ENCODE results near the gene WDR20. TPM values are rescaled to one million over a fixed set of nuclear protein-coding genes. Genes with fewer than 3 reads are reported as not detected.

Gene WDR20
- polyA plus RNA-seq, 1 donor (not counting 4 experiments of a cell fraction or from before 2014, with no cell fraction given): 24.5 TPM

DNA sequence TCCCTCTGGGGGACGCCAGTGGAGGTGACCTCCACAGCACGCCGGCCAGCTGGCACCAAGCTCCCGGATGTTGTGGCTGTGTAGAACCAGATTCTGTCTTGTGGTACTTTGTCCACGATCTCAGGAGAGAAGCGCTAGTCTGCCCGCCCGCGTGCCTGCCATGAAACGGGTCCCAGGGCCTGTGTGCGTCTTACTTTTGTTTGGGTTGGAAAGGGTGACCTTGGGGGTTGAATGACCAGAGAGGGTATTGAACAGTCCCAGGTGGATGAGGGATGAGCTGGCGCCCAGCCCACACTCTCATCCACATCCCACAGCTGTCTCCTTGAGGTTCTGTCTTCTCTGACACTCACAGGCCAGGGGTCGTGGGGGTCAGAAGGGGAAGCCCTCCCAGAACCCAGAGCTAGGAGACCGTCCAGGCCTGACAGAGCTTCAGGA is 78.3 kb downstream of the WDR20 start:
- no peak overlapping the region for H3K27ac ChIP-seq (ENCODE audit: control insufficient read depth, insufficient read depth, low read length)
- H3K9ac ChIP-seq (ENCODE audit: control insufficient read depth, extremely low read depth, insufficient read depth, low read length): no peak overlapping the region
- peaks cover 20% of the 10 kb centered on the region for H3K4me1 ChIP-seq (ENCODE audit: control insufficient read depth, extremely low read depth, insufficient read depth, low read length)
- H3K9me1 ChIP-seq (ENCODE audit: control insufficient read depth, extremely low read depth, insufficient read depth, low read length): no peaks in the 10 kb centered on the region
- H3K4me3 ChIP-seq (ENCODE audit: control insufficient read depth in 2 of 3, extremely low read depth in 1 of 3, insufficient read depth in 2 of 3, low read depth in 1 of 3, low read length in 3 of 3): no peak overlapping the region
- no peak for TF ChIP-seq EZH2 (IDR thresholded peaks at IDR 0.05; ENCODE audit: low read length)
- TF ChIP-seq, protein P1, sequence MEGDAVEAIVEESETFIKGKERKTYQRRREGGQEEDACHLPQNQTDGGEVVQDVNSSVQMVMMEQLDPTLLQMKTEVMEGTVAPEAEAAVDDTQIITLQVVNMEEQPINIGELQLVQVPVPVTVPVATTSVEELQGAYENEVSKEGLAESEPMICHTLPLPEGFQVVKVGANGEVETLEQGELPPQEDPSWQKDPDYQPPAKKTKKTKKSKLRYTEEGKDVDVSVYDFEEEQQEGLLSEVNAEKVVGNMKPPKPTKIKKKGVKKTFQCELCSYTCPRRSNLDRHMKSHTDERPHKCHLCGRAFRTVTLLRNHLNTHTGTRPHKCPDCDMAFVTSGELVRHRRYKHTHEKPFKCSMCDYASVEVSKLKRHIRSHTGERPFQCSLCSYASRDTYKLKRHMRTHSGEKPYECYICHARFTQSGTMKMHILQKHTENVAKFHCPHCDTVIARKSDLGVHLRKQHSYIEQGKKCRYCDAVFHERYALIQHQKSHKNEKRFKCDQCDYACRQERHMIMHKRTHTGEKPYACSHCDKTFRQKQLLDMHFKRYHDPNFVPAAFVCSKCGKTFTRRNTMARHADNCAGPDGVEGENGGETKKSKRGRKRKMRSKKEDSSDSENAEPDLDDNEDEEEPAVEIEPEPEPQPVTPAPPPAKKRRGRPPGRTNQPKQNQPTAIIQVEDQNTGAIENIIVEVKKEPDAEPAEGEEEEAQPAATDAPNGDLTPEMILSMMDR (optimal IDR thresholded peaks at IDR 0.05 in 1 of 3, IDR thresholded peaks at IDR 0.05 in 1 of 3, conservative IDR thresholded peaks at IDR 0.05 in 1 of 3; ENCODE audit: extremely low read depth in 1 of 3, insufficient read depth in 2 of 3, low read length in 3 of 3): no peak
- no peak overlapping the region for H2AFZ ChIP-seq (ENCODE audit: control insufficient read depth, low read length)
- no peaks in the 10 kb centered on the region for H3K27me3 ChIP-seq (ENCODE audit: control insufficient read depth, extremely low read depth, insufficient read depth, low read length)
- no peaks in the 10 kb centered on the region for H4K20me1 ChIP-seq (ENCODE audit: control insufficient read depth, extremely low read depth, insufficient read depth, low read length)
- H3K79me2 ChIP-seq (ENCODE audit: control insufficient read depth, insufficient read depth, low read length): peaks cover 7% of the 10 kb centered on the region
- FAIRE-seq: no peak
- H3K9me3 ChIP-seq (ENCODE audit: control insufficient read depth, low read depth, low read length): no peaks in the 10 kb centered on the region
- dilution Hi-C loops (cut with MboI; ENCODE audit: extremely low pct_ligation_motif_present, low sequenced_read_pairs): no loop called here
- H3K36me3 ChIP-seq (ENCODE audit: control insufficient read depth in 2 of 2, extremely low read depth in 1 of 2, insufficient read depth in 2 of 2, low read length in 2 of 2): peaks cover 12 to 19% of the 10 kb centered on the region in 2 experiments
- no peak for DNase-seq (ENCODE audit: low read depth, low spot score)
- H3K4me2 ChIP-seq (ENCODE audit: control insufficient read depth, extremely low read depth, insufficient read depth, low read depth, low read length): no peak overlapping the region

DNA sequence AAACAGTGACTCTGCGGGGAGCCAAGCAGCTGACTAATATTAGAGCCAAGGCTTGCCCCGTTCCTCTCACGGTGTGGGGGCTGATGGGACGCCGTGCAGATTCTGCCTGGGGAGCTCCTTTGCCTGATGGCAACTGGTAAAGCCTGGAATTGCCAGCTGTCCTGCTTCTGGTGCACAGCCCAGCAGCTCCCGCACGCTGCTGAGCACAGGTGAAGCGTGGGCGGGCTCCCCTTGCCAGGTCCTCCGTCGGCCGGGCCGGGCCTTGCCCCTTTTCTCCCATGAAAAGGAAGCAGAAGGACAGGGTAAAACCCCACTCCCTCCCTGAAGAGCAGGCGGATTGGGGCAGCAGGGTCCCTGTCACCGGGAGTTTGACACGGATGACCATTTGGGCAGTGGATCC is 79.0 kb downstream of the WDR20 start:
- no peak overlapping the region for H3K4me2 ChIP-seq (ENCODE audit: control insufficient read depth, extremely low read depth, insufficient read depth, low read depth, low read length)
- dilution Hi-C loops (cut with MboI; ENCODE audit: extremely low pct_ligation_motif_present, low sequenced_read_pairs): no loop called here
- no peak overlapping the region for H3K27ac ChIP-seq (ENCODE audit: control insufficient read depth, insufficient read depth, low read length)
- no peaks in the 10 kb centered on the region for H3K9me1 ChIP-seq (ENCODE audit: control insufficient read depth, extremely low read depth, insufficient read depth, low read length)
- no peaks in the 10 kb centered on the region for H4K20me1 ChIP-seq (ENCODE audit: control insufficient read depth, extremely low read depth, insufficient read depth, low read length)
- DNase-seq (ENCODE audit: low read depth, low spot score): no peak
- H3K27me3 ChIP-seq (ENCODE audit: control insufficient read depth, extremely low read depth, insufficient read depth, low read length): no peaks in the 10 kb centered on the region
- TF ChIP-seq EZH2 (IDR thresholded peaks at IDR 0.05; ENCODE audit: low read length): no peak
- TF ChIP-seq, protein P1 (optimal IDR thresholded peaks at IDR 0.05 in 1 of 3, IDR thresholded peaks at IDR 0.05 in 1 of 3, conservative IDR thresholded peaks at IDR 0.05 in 1 of 3; ENCODE audit: extremely low read depth in 1 of 3, insufficient read depth in 2 of 3, low read length in 3 of 3): no peak
- H3K9ac ChIP-seq (ENCODE audit: control insufficient read depth, extremely low read depth, insufficient read depth, low read length): no peak overlapping the region
- peaks cover 20% of the 10 kb centered on the region for H3K4me1 ChIP-seq (ENCODE audit: control insufficient read depth, extremely low read depth, insufficient read depth, low read length)
- no peaks in the 10 kb centered on the region for H3K9me3 ChIP-seq (ENCODE audit: control insufficient read depth, low read depth, low read length)
- no peak overlapping the region for H2AFZ ChIP-seq (ENCODE audit: control insufficient read depth, low read length)
- peaks cover 12 to 19% of the 10 kb centered on the region in 2 experiments for H3K36me3 ChIP-seq (ENCODE audit: control insufficient read depth in 2 of 2, extremely low read depth in 1 of 2, insufficient read depth in 2 of 2, low read length in 2 of 2)
- no peak for FAIRE-seq
- peaks cover 7% of the 10 kb centered on the region for H3K79me2 ChIP-seq (ENCODE audit: control insufficient read depth, insufficient read depth, low read length)
- H3K4me3 ChIP-seq (ENCODE audit: control insufficient read depth in 2 of 3, extremely low read depth in 1 of 3, insufficient read depth in 2 of 3, low read depth in 1 of 3, low read length in 3 of 3): no peak overlapping the region
